Epithelial cell of prostate (primary cell): Measurements from ENCODE around the gene SVIL.
A peak's percentile ranks its signal among the peaks of the same experiment; 100 is the strongest.

Experiments used
- DNase-seq: peaks from one replicate; pipeline ENCODE4 v3.0.0-alpha.2; 2011; ENCODE audit warnings: low read depth, low spot score
- H3K27ac ChIP-seq: fragments of 450-650 bp; 2 replicates; pipeline ENCODE4 v1.5.1; 2017; ENCODE audit warnings: mild to moderate bottlenecking

Gene SVIL

GRCh38 chr10:29651767-29652166 lies 17.0 kb upstream of the SVIL start:
- no peak for DNase-seq
- no peak overlapping the region for H3K27ac ChIP-seq

GRCh38 chr10:29650552-29650944 lies 15.8 kb upstream of the SVIL start:
- H3K27ac ChIP-seq, result no peak overlapping the region
- DNase-seq, result no peak

- DNase-seq, result no peak
- H3K27ac ChIP-seq, result no peak overlapping the region
Measured at GRCh38 chr10:29649561-29650551, 15.1 kb upstream of the SVIL start.

GRCh38 chr10:29648983-29649268 lies 14.2 kb upstream of the SVIL start:
- DNase-seq, result no peak
- H3K27ac ChIP-seq, result peak overlapping the region; percentile 7

GRCh38 chr10:29648114-29648982 lies 13.6 kb upstream of the SVIL start:
- no peak for DNase-seq
- peak overlapping the region; percentile 7 for H3K27ac ChIP-seq

GRCh38 chr10:29647478-29647877 lies 12.7 kb upstream of the SVIL start:
- DNase-seq, result no peak
- peak overlapping the region; percentile 37 for H3K27ac ChIP-seq

- DNase-seq, result no peak
- peak overlapping the region; percentile 37 for H3K27ac ChIP-seq
Measured at GRCh38 chr10:29646960-29647461, 12.2 kb upstream of the SVIL start.

- no peak for DNase-seq
- H3K27ac ChIP-seq, result peak overlapping the region; percentile 37
Measured at GRCh38 chr10:29646238-29646902, 11.6 kb upstream of the SVIL start.

- DNase-seq, result no peak
- H3K27ac ChIP-seq, result no peak overlapping the region
Measured at GRCh38 chr10:29643771-29644501, 9.2 kb upstream of the SVIL start.

- DNase-seq, result no peak
- no peak overlapping the region for H3K27ac ChIP-seq
Measured at GRCh38 chr10:29642990-29643389, 8.2 kb upstream of the SVIL start.

- DNase-seq, result no peak
- no peak overlapping the region for H3K27ac ChIP-seq
Measured at GRCh38 chr10:29637537-29637936, 2.8 kb upstream of the SVIL start.

GRCh38 chr10:29636178-29636577 lies 1.4 kb upstream of the SVIL start:
- peak overlapping the region; percentile 96 for H3K27ac ChIP-seq
- no peak for DNase-seq

- peak overlapping the region; percentile 96 for H3K27ac ChIP-seq
- no peak for DNase-seq
Measured at GRCh38 chr10:29635711-29636144, 957 bp upstream of the SVIL start.

- H3K27ac ChIP-seq, result peak overlapping the region; percentile 96
Measured at GRCh38 chr10:29634105-29634504, 666 bp downstream of the SVIL start.

GRCh38 chr10:29631049-29631339 lies 3.8 kb downstream of the SVIL start:
- DNase-seq, result no peak
- H3K27ac ChIP-seq, result peak overlapping the region; percentile 87

More at GRCh38 chr10:29634105-29634504, 666 bp downstream of the SVIL start:
- no peak for DNase-seq

- H3K27ac ChIP-seq, result peak overlapping the region; percentile 87
Measured at GRCh38 chr10:29630205-29631048, 4.3 kb downstream of the SVIL start.

GRCh38 chr10:29628912-29629526 lies 5.8 kb downstream of the SVIL start:
- H3K27ac ChIP-seq, result no peak overlapping the region
- DNase-seq, result no peak

More at GRCh38 chr10:29630205-29631048, 4.3 kb downstream of the SVIL start:
- DNase-seq, result peak; percentile 93

GRCh38 chr10:29628311-29628710 lies 6.5 kb downstream of the SVIL start:
- no peak for DNase-seq
- H3K27ac ChIP-seq, result peak overlapping the region; percentile 14
